Left cardiac atrium (tissue), 4 donors: ENCODE results near the gene HSD17B8. TPM values are rescaled to one million over a fixed set of nuclear protein-coding genes. Genes with fewer than 3 reads are reported as not detected.

ENCODE experiments used
- ATAC-seq, 2 donors: fragments of 200-7000 bp; cut with Tn5 transposase; one replicate each; pipeline ENCODE4 v1.9.1; 2020; ENCODE audit warnings: mild to moderate bottlenecking in 2 of 2, moderate library complexity in 2 of 2
- DNase-seq: peaks from one replicate; pipeline ENCODE4 v3.0.0-alpha.2; 2020
- intact Hi-C, 2 donors: fragments of 100-400 bp; cut with DNase I; formaldehyde crosslinking; loops; one replicate each; pipeline versions ENCODE4 v1.14.1 to v1.15.1; 2022 to 2023
- long read RNA-seq: library from polyadenylated mRNA; unstranded; transcript quantifications from one replicate; pipeline ENCODE4 v2.0.0, GENCODE V29; 2021
- total RNA-seq, 2 donors: library from RNA; stranded (reverse); fragmentation: NEBNext Ultra II Directional; extraction: Animal tissue kit (Norgen Biotek cat#: 25700); gene quantifications; one replicate each; pipeline ENCODE4 v1.2.1, GENCODE V29; 2021
- donor health status: DM: no; HTN: yes; CAD: no.
- donor health status: DM: no; HTN: yes; CAD: no; lungs with severe emphysema.
- donor health status: DM: yes; HTN: yes; CAD: no.
- donor health status: Dilated cardiomyopathy.

The HSD17B8 gene
- 10 to 100 TPM; 13.3 to 14.3 TPM for total RNA-seq
- long read RNA-seq, partial matches to known transcripts: 0 of 2 reads
- long read RNA-seq, other reads (novel, unspliced or antisense): 1 of 2 reads

GRCh38 chr6:33204415-33205190 is at the start of gene HSD17B8:
HSD17B8 (plus strand) TSS chr6:33204655; CDS start chr6:33204669, 14 bp downstream.
- DNase-seq (peak; percentile 97), ATAC-seq (peak; percentile 69 to 70)
- intact Hi-C loops: no loop called here

GRCh38 chr6:33156561-33156960 is 47.9 kb upstream of the HSD17B8 start:
- no peak for ATAC-seq
- intact Hi-C loops: no loop called here
- DNase-seq: no peak

- no peak for DNase-seq
- intact Hi-C loops: no loop called here
- ATAC-seq: no peak
Measured at GRCh38 chr6:33156964-33157363, 47.5 kb upstream of the HSD17B8 start.

- DNase-seq (no peak), ATAC-seq (no peak)
- intact Hi-C loops: loop anchor here (5.0 kb wide), 2 partner anchors 37 to 82 kb away; no protein-coding TSS in a partner anchor
Measured at GRCh38 chr6:33160096-33160495, 44.4 kb upstream of the HSD17B8 start.

GRCh38 chr6:33160728-33161344 is 43.6 kb upstream of the HSD17B8 start:
- peak; percentile 52 for DNase-seq
- ATAC-seq: peak; percentile 78 to 80
- intact Hi-C loops: loop anchor here (1.0 to 5.0 kb wide), 3 partner anchors 36 to 87 kb away; no protein-coding TSS in a partner anchor

GRCh38 chr6:33161354-33162331 is 42.8 kb upstream of the HSD17B8 start:
- peak; percentile 93 to 94 for ATAC-seq
- DNase-seq: peak; percentile 88
- intact Hi-C loops: loop anchor here (1.0 to 5.0 kb wide), 3 partner anchors 36 to 87 kb away; no protein-coding TSS in a partner anchor

GRCh38 chr6:33163540-33163939 is 40.9 kb upstream of the HSD17B8 start:
- intact Hi-C loops: loop anchor here (5.0 kb wide), 2 partner anchors 34 to 79 kb away; no protein-coding TSS in a partner anchor
- no peak for ATAC-seq
- DNase-seq: no peak

- no peak for ATAC-seq
- no peak for DNase-seq
- intact Hi-C loops: loop anchor here (5.0 kb wide), 2 partner anchors 33 to 78 kb away; no protein-coding TSS in a partner anchor
Measured at GRCh38 chr6:33164176-33164575, 40.3 kb upstream of the HSD17B8 start.

GRCh38 chr6:33164665-33165373 is 39.6 kb upstream of the HSD17B8 start:
- intact Hi-C loops: loop anchor here (5.0 kb wide), 2 partner anchors 32 to 77 kb away; no protein-coding TSS in a partner anchor
- no peak for DNase-seq
- ATAC-seq: no peak

GRCh38 chr6:33165581-33166258 is 38.7 kb upstream of the HSD17B8 start:
- intact Hi-C loops: no loop called here
- DNase-seq (no peak), ATAC-seq (no peak)

GRCh38 chr6:33166363-33166762 is 38.1 kb upstream of the HSD17B8 start:
- intact Hi-C loops: no loop called here
- ATAC-seq: no peak
- no peak for DNase-seq

- DNase-seq (no peak), ATAC-seq (no peak)
- intact Hi-C loops: no loop called here
Measured at GRCh38 chr6:33166811-33167210, 37.6 kb upstream of the HSD17B8 start.

- intact Hi-C loops: no loop called here
- ATAC-seq (no peak), DNase-seq (no peak)
Measured at GRCh38 chr6:33167374-33168283, 36.8 kb upstream of the HSD17B8 start.

- ATAC-seq: no peak
- intact Hi-C loops: no loop called here
- DNase-seq: no peak
Measured at GRCh38 chr6:33168284-33168601, 36.2 kb upstream of the HSD17B8 start.

GRCh38 chr6:33168639-33169038 is 35.8 kb upstream of the HSD17B8 start:
- ATAC-seq: no peak
- no peak for DNase-seq
- intact Hi-C loops: no loop called here

GRCh38 chr6:33169291-33170175 is 34.9 kb upstream of the HSD17B8 start:
- no peak for ATAC-seq
- intact Hi-C loops: no loop called here
- no peak for DNase-seq
